K562 (cell line): ENCODE data around the gene MYOZ2. TPM values are rescaled to one million over a fixed set of nuclear protein-coding genes. Genes with fewer than 3 reads are reported as not detected.

Experiments used
- ADNP ChIP-seq: fragments of 200-800 bp; sonication (Bioruptor generic); IDR thresholded peaks from 2 replicates; pipeline ENCODE4 v1.6.1; 2016; ENCODE audit warnings: missing genetic modification characterization, missing compliant biosample characterization
- CBX1 ChIP-seq: sonication (generic); IDR thresholded peaks from 2 replicates; pipeline ENCODE4 v1.6.1; 2016; ENCODE audit warnings: antibody characterized with exemption, low read depth, mild to moderate bottlenecking
- CSDE1 ChIP-seq, 2 experiments: fragments of 450-650 bp; IDR thresholded peaks; 2 replicates each; pipeline ENCODE4 v1.6.1; 2016; ENCODE audit warnings: mild to moderate bottlenecking in 1 of 2
- TCF3 ChIP-seq: sonication (generic); formaldehyde crosslinking; IDR thresholded peaks from 2 replicates; pipeline ENCODE4 v1.4.0; 2020; ENCODE audit warnings: mild to moderate bottlenecking, missing genetic modification reagents
- ZNF282 ChIP-seq: sonication (generic); formaldehyde crosslinking; IDR thresholded peaks from 2 replicates; pipeline ENCODE4 v1.8.1; 2023; ENCODE audit warnings: missing genetic modification reagents
- ZSCAN29 ChIP-seq: fragments of 450-650 bp; IDR thresholded peaks from 2 replicates; pipeline ENCODE4 v1.6.1; 2017
- polyA plus RNA-seq, 8 experiments: library from polyadenylated mRNA; depleted of rRNA in 4 of 8; stranded (reverse) in 5 of 8; unstranded in 3 of 8; fragments of >200 nt; fragmentation: Nextera tagmentation in 2 of 8; fragmentation: Illumina TruSeq in 1 of 8; extraction: Ambion mirVana in 2 of 8; extraction: Trizol in 1 of 8; gene quantifications; 2 replicates each; pipeline versions ENCODE4 v1.2.1 to v1.2.3, GENCODE V29; 2011 to 2014; ENCODE audit warnings: inconsistent platforms in 1 of 8, missing spikeins in 1 of 8
- total RNA-seq, 7 experiments: library from RNA; depleted of rRNA in 6 of 7; stranded (reverse); fragments of >200 nt in 6 of 7; fragmentation: Illumina TruSeq in 2 of 7; extraction: Trizol in 2 of 7; gene quantifications; 2 replicates each; pipeline versions ENCODE4 v1.2.1 to v1.2.3, GENCODE V29; 2011 to 2021; ENCODE audit warnings: low replicate concordance in 1 of 7
- TF ChIP-seq, protein P1 (sequence below): fragments of 450-650 bp; IDR thresholded peaks from 2 replicates; pipeline ENCODE4 v1.6.1; 2016; ENCODE audit warnings: borderline replicate concordance
- TF ChIP-seq, protein P2 (sequence below): sonication (generic); formaldehyde crosslinking; IDR thresholded peaks from 2 replicates; pipeline ENCODE4 v1.8.1; 2023; ENCODE audit warnings: missing genetic modification reagents, mild to moderate bottlenecking, borderline replicate concordance
- TF ChIP-seq, protein P3 (sequence below): sonication (generic); formaldehyde crosslinking; IDR thresholded peaks from 2 replicates; pipeline ENCODE4 v1.8.1; 2023; ENCODE audit warnings: mild to moderate bottlenecking, missing genetic modification reagents
- TF ChIP-seq, protein P4 (sequence below), 2 experiments: fragments of 450-650 bp in 1 of 2; sonication (generic) in 1 of 2; formaldehyde crosslinking in 1 of 2; IDR thresholded peaks; 2 replicates each; pipeline versions ENCODE4 v1.7.1 to v1.9.0; 2016 to 2022; ENCODE audit warnings: inconsistent platforms in 1 of 2, mild to moderate bottlenecking in 1 of 2, missing genetic modification reagents in 1 of 2

The MYOZ2 gene
- total and polyA plus RNA-seq, 9 of the 15 experiments (the other 6 are each of a cell fraction or from before 2014, with no cell fraction given), result not detected

DNA sequence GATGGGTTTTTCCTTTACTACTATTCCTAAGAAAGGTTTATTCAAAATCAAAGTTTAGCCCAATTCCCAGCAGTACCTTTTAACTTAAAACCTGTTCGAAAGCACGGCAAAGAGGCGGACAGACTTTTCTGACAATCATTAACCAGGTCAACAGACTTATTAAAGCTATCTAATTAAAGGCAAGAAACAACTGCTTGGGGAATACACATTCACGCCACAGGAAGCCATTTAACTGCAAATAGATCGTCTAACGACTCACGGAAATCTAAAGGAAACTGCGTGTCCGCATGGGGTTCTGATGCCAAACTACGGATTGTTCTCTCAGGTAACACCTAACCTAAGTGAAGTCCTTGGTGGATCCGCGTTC, 76.2 kb downstream of the MYOZ2 start (continued):
- TF ChIP-seq, protein P1, sequence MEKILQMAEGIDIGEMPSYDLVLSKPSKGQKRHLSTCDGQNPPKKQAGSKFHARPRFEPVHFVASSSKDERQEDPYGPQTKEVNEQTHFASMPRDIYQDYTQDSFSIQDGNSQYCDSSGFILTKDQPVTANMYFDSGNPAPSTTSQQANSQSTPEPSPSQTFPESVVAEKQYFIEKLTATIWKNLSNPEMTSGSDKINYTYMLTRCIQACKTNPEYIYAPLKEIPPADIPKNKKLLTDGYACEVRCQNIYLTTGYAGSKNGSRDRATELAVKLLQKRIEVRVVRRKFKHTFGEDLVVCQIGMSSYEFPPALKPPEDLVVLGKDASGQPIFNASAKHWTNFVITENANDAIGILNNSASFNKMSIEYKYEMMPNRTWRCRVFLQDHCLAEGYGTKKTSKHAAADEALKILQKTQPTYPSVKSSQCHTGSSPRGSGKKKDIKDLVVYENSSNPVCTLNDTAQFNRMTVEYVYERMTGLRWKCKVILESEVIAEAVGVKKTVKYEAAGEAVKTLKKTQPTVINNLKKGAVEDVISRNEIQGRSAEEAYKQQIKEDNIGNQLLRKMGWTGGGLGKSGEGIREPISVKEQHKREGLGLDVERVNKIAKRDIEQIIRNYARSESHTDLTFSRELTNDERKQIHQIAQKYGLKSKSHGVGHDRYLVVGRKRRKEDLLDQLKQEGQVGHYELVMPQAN, result peak; percentile 54; the same call in 1 of the 2 replicates
- no peak for TF ChIP-seq ADNP
- no peak for TF ChIP-seq CBX1
- 0 out of 2 replicates have a peak, but pooled peaks have one; percentile 45 for TF ChIP-seq ZSCAN29
- TF ChIP-seq TCF3 (CRISPR knock-in tag), result no peak
- no peak for TF ChIP-seq ZNF282 (CRISPR knock-in tag)
- TF ChIP-seq, protein P2, sequence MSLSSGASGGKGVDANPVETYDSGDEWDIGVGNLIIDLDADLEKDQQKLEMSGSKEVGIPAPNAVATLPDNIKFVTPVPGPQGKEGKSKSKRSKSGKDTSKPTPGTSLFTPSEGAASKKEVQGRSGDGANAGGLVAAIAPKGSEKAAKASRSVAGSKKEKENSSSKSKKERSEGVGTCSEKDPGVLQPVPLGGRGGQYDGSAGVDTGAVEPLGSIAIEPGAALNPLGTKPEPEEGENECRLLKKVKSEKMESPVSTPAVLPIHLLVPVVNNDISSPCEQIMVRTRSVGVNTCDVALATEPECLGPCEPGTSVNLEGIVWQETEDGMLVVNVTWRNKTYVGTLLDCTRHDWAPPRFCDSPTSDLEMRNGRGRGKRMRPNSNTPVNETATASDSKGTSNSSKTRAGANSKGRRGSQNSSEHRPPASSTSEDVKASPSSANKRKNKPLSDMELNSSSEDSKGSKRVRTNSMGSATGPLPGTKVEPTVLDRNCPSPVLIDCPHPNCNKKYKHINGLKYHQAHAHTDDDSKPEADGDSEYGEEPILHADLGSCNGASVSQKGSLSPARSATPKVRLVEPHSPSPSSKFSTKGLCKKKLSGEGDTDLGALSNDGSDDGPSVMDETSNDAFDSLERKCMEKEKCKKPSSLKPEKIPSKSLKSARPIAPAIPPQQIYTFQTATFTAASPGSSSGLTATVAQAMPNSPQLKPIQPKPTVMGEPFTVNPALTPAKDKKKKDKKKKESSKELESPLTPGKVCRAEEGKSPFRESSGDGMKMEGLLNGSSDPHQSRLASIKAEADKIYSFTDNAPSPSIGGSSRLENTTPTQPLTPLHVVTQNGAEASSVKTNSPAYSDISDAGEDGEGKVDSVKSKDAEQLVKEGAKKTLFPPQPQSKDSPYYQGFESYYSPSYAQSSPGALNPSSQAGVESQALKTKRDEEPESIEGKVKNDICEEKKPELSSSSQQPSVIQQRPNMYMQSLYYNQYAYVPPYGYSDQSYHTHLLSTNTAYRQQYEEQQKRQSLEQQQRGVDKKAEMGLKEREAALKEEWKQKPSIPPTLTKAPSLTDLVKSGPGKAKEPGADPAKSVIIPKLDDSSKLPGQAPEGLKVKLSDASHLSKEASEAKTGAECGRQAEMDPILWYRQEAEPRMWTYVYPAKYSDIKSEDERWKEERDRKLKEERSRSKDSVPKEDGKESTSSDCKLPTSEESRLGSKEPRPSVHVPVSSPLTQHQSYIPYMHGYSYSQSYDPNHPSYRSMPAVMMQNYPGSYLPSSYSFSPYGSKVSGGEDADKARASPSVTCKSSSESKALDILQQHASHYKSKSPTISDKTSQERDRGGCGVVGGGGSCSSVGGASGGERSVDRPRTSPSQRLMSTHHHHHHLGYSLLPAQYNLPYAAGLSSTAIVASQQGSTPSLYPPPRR (CRISPR knock-in tag), result no peak
- TF ChIP-seq, protein P3, sequence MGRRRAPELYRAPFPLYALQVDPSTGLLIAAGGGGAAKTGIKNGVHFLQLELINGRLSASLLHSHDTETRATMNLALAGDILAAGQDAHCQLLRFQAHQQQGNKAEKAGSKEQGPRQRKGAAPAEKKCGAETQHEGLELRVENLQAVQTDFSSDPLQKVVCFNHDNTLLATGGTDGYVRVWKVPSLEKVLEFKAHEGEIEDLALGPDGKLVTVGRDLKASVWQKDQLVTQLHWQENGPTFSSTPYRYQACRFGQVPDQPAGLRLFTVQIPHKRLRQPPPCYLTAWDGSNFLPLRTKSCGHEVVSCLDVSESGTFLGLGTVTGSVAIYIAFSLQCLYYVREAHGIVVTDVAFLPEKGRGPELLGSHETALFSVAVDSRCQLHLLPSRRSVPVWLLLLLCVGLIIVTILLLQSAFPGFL (CRISPR knock-in tag), result no peak
- TF ChIP-seq CSDE1 (IDR thresholded peaks at IDR 0.05), result 0 out of 4 replicates have a peak, but pooled peaks of 1 of the 2 experiments have one; percentile 20
- TF ChIP-seq, protein P4, sequence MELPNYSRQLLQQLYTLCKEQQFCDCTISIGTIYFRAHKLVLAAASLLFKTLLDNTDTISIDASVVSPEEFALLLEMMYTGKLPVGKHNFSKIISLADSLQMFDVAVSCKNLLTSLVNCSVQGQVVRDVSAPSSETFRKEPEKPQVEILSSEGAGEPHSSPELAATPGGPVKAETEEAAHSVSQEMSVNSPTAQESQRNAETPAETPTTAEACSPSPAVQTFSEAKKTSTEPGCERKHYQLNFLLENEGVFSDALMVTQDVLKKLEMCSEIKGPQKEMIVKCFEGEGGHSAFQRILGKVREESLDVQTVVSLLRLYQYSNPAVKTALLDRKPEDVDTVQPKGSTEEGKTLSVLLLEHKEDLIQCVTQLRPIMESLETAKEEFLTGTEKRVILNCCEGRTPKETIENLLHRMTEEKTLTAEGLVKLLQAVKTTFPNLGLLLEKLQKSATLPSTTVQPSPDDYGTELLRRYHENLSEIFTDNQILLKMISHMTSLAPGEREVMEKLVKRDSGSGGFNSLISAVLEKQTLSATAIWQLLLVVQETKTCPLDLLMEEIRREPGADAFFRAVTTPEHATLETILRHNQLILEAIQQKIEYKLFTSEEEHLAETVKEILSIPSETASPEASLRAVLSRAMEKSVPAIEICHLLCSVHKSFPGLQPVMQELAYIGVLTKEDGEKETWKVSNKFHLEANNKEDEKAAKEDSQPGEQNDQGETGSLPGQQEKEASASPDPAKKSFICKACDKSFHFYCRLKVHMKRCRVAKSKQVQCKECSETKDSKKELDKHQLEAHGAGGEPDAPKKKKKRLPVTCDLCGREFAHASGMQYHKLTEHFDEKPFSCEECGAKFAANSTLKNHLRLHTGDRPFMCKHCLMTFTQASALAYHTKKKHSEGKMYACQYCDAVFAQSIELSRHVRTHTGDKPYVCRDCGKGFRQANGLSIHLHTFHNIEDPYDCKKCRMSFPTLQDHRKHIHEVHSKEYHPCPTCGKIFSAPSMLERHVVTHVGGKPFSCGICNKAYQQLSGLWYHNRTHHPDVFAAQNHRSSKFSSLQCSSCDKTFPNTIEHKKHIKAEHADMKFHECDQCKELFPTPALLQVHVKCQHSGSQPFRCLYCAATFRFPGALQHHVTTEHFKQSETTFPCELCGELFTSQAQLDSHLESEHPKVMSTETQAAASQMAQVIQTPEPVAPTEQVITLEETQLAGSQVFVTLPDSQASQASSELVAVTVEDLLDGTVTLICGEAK (IDR thresholded peaks at IDR 0.05), result peak; percentile 54
- TF ChIP-seq, protein P4 (CRISPR knock-in tag; IDR thresholded peaks at IDR 0.05), result no peak
